GM21526 (cell line): ENCODE results near the gene PSAP.

Source experiments
- ATAC-seq: cut with Tn5 transposase; IDR thresholded peaks from one replicate; pipeline ENCODE4 v1.9.1; 2021; ENCODE audit warnings: moderate library complexity; ENCODE audit not compliant: unreplicated experiment, low FRiP score

Gene PSAP

GRCh38 chr10:71845410-71846405 lies 5.3 kb downstream of the PSAP start:
- ATAC-seq, result no peak

- no peak for ATAC-seq
Measured at GRCh38 chr10:71844695-71845094, 6.4 kb downstream of the PSAP start.

- ATAC-seq, result no peak
Measured at GRCh38 chr10:71844084-71844483, 7.0 kb downstream of the PSAP start.

GRCh38 chr10:71842856-71843686 lies 8.0 kb downstream of the PSAP start:
- ATAC-seq, result no peak

- no peak for ATAC-seq
Measured at GRCh38 chr10:71842422-71842821, 8.6 kb downstream of the PSAP start.

GRCh38 chr10:71840958-71841335 lies 10.1 kb downstream of the PSAP start:
- ATAC-seq, result no peak

- ATAC-seq, result no peak
Measured at GRCh38 chr10:71840177-71840957, 10.7 kb downstream of the PSAP start.

- no peak for ATAC-seq
Measured at GRCh38 chr10:71838264-71839211, 12.5 kb downstream of the PSAP start.

GRCh38 chr10:71837098-71837827 lies 13.8 kb downstream of the PSAP start:
- ATAC-seq, result no peak

GRCh38 chr10:71836596-71836974 lies 14.5 kb downstream of the PSAP start:
- ATAC-seq, result peak; percentile 20

- ATAC-seq, result peak; percentile 78
Measured at GRCh38 chr10:71835671-71836595, 15.1 kb downstream of the PSAP start.

GRCh38 chr10:71834343-71834674 lies 16.7 kb downstream of the PSAP start:
- ATAC-seq, result no peak

- ATAC-seq, result no peak
Measured at GRCh38 chr10:71833451-71834342, 17.4 kb downstream of the PSAP start.

- ATAC-seq, result no peak
Measured at GRCh38 chr10:71832967-71833366, 18.1 kb downstream of the PSAP start.

- ATAC-seq, result no peak
Measured at GRCh38 chr10:71831646-71832552, 19.2 kb downstream of the PSAP start.

- ATAC-seq, result no peak
Measured at GRCh38 chr10:71830726-71831125, 20.3 kb downstream of the PSAP start.
